ENCODE measurements around the gene MMAB.

Gene MMAB

GRCh38 chr12:109523504-109523903 lies 49.8 kb downstream of the MMAB start:
- TF ChIP-seq SIN3A (IDR thresholded peaks at IDR 0.05; ENCODE audit: borderline replicate concordance, insufficient read depth, low read length) (no peak), FOXP2 (optimal IDR thresholded peaks at IDR 0.05; ENCODE audit: borderline replicate concordance, extremely low read depth, extremely low read length, insufficient read depth) (no peak), REST (IDR thresholded peaks at IDR 0.05; ENCODE audit: insufficient read depth in 1 of 2, low read depth in 2 of 2, low read length in 2 of 2) (no peak), TAF1 (IDR thresholded peaks at IDR 0.05; ENCODE audit: borderline replicate concordance, insufficient read depth, low read length) (no peak), POLR2AphosphoS5 (IDR thresholded peaks at IDR 0.05; ENCODE audit: low read depth, low read length) (no peak)

- TF ChIP-seq POLR2AphosphoS5 (IDR thresholded peaks at IDR 0.05; ENCODE audit: low read depth, low read length) (no peak), TAF1 (IDR thresholded peaks at IDR 0.05; ENCODE audit: borderline replicate concordance, insufficient read depth, low read length) (no peak), SIN3A (IDR thresholded peaks at IDR 0.05; ENCODE audit: borderline replicate concordance, insufficient read depth, low read length) (no peak), FOXP2 (optimal IDR thresholded peaks at IDR 0.05; ENCODE audit: borderline replicate concordance, extremely low read depth, extremely low read length, insufficient read depth) (no peak), REST (IDR thresholded peaks at IDR 0.05; ENCODE audit: insufficient read depth in 1 of 2, low read depth in 2 of 2, low read length in 2 of 2) (no peak)
These were observed 50.2 kb downstream of the MMAB start for GRCh38 chr12:109523071-109523470.

- TF ChIP-seq TAF1 (IDR thresholded peaks at IDR 0.05; ENCODE audit: borderline replicate concordance, insufficient read depth, low read length) (no peak), REST (IDR thresholded peaks at IDR 0.05; ENCODE audit: insufficient read depth in 1 of 2, low read depth in 2 of 2, low read length in 2 of 2) (no peak), SIN3A (IDR thresholded peaks at IDR 0.05; ENCODE audit: borderline replicate concordance, insufficient read depth, low read length) (no peak), POLR2AphosphoS5 (IDR thresholded peaks at IDR 0.05; ENCODE audit: low read depth, low read length) (no peak), FOXP2 (optimal IDR thresholded peaks at IDR 0.05; ENCODE audit: borderline replicate concordance, extremely low read depth, extremely low read length, insufficient read depth) (no peak)
These were observed 51.5 kb downstream of the MMAB start for GRCh38 chr12:109521831-109522230.

GRCh38 chr12:109519787-109520186 lies 53.5 kb downstream of the MMAB start:
- no peak for TF ChIP-seq FOXP2 (optimal IDR thresholded peaks at IDR 0.05; ENCODE audit: borderline replicate concordance, extremely low read depth, extremely low read length, insufficient read depth)
- no peak for TF ChIP-seq TAF1 (IDR thresholded peaks at IDR 0.05; ENCODE audit: borderline replicate concordance, insufficient read depth, low read length)
- no peak for TF ChIP-seq REST (IDR thresholded peaks at IDR 0.05; ENCODE audit: insufficient read depth in 1 of 2, low read depth in 2 of 2, low read length in 2 of 2)
- TF ChIP-seq SIN3A (IDR thresholded peaks at IDR 0.05; ENCODE audit: borderline replicate concordance, insufficient read depth, low read length): no peak
- TF ChIP-seq POLR2AphosphoS5 (IDR thresholded peaks at IDR 0.05; ENCODE audit: low read depth, low read length): no peak
